Measurements from ENCODE around the gene TUFM.

The TUFM gene

GRCh38 chr16:28844226-28844885, 1.8 kb downstream of the TUFM start:
- in situ Hi-C loops (cut with HindIII; ENCODE audit: low pct_ligation_motif_present, low sequenced_read_pairs): no loop called here

DNA sequence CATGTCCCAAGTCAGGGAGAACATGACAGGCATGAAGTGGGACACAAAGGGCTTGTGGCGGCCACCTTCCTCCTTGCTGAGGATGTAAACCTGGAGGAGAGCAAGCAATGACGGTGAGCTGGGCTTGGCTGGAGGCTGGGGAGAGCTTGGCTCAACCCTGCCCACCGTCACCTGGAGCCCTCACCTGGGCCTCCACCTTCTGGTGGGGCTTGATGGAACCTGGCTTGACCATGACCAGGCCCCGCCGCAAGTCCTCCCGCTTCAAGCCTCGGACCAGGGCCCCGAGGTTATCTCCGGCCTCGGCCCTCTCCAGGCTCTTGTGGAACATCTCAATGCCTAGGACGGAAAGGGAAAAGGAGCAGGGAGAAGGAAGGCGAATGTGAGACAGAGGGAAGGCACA, 2.4 kb downstream of the TUFM start:
- no peak for TF ChIP-seq CTCF (IDR thresholded peaks at IDR 0.05; ENCODE audit: low read depth, low read length, missing control alignments)
- no peak for DNase-seq
- Histone ChIP-seq H3K27me3 (replicated peaks) (no peaks in the 10 kb centered on the region), H3K4me3 (ENCODE audit: low read depth, low read length) (no peak overlapping the region), H3K36me3 (replicated peaks) (peaks cover 37% of the 10 kb centered on the region), H3K27ac (no peak overlapping the region)
- in situ Hi-C loops (cut with HindIII; ENCODE audit: low pct_ligation_motif_present, low sequenced_read_pairs): no loop called here

More at GRCh38 chr16:28844226-28844885, 1.8 kb downstream of the TUFM start:
- DNase-seq: no peak
- TF ChIP-seq CTCF (IDR thresholded peaks at IDR 0.05; ENCODE audit: low read depth, low read length, missing control alignments): no peak
- H3K4me3 ChIP-seq (ENCODE audit: low read depth, low read length): no peak overlapping the region
- no peak overlapping the region for H3K27ac ChIP-seq
- peaks cover 34% of the 10 kb centered on the region for H3K36me3 ChIP-seq (replicated peaks)
- no peaks in the 10 kb centered on the region for H3K27me3 ChIP-seq (replicated peaks)

DNA sequence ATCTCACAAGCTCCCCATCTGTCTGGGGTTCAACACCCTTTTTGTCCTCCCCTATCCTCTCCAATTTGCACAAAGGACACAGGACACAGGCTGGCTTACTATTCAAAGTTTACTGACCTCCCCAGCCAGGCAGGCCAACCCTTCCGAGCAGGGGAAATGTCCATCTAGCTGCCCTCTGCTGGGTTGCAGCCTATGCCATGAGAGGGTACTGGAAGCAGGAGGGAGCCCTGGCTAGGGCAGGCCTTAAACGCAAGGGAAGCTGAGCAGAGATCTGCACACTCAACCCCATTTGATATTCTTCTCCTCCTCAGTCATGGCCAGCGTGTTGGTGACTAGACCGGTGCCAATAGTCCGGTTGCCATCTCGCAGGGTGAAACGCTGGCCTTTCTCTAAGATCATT, 3.5 kb downstream of the TUFM start:
- in situ Hi-C loops (cut with HindIII; ENCODE audit: low pct_ligation_motif_present, low sequenced_read_pairs): no loop called here
- no peak for DNase-seq
- TF ChIP-seq CTCF (IDR thresholded peaks at IDR 0.05; ENCODE audit: low read depth, low read length, missing control alignments): no peak
- no peaks in the 10 kb centered on the region for H3K27me3 ChIP-seq (replicated peaks)
- H3K27ac ChIP-seq: no peak overlapping the region
- H3K4me3 ChIP-seq (ENCODE audit: low read depth, low read length): no peak overlapping the region
- peaks cover 44% of the 10 kb centered on the region for H3K36me3 ChIP-seq (replicated peaks)

- no peaks in the 10 kb centered on the region for H3K27me3 ChIP-seq (replicated peaks)
- DNase-seq: no peak
- H3K4me3 ChIP-seq (ENCODE audit: low read depth, low read length): no peak overlapping the region
- H3K27ac ChIP-seq: no peak overlapping the region
- TF ChIP-seq CTCF (IDR thresholded peaks at IDR 0.05; ENCODE audit: low read depth, low read length, missing control alignments): no peak
- in situ Hi-C loops (cut with HindIII; ENCODE audit: low pct_ligation_motif_present, low sequenced_read_pairs): no loop called here
- peaks cover 67% of the 10 kb centered on the region for H3K36me3 ChIP-seq (replicated peaks)
Measured at GRCh38 chr16:28839899-28840298, 6.2 kb downstream of the TUFM start.

GRCh38 chr16:28839004-28839639, 7.0 kb downstream of the TUFM start:
- Histone ChIP-seq H3K27ac (no peak overlapping the region), H3K4me3 (ENCODE audit: low read depth, low read length) (no peak overlapping the region), H3K36me3 (replicated peaks) (peaks cover 67% of the 10 kb centered on the region), H3K27me3 (replicated peaks) (no peaks in the 10 kb centered on the region)
- no peak for DNase-seq
- in situ Hi-C loops (cut with HindIII; ENCODE audit: low pct_ligation_motif_present, low sequenced_read_pairs): no loop called here
- no peak for TF ChIP-seq CTCF (IDR thresholded peaks at IDR 0.05; ENCODE audit: low read depth, low read length, missing control alignments)

- in situ Hi-C loops (cut with HindIII; ENCODE audit: low pct_ligation_motif_present, low sequenced_read_pairs): no loop called here
- H3K27me3 ChIP-seq (replicated peaks): no peaks in the 10 kb centered on the region
- DNase-seq: no peak
- TF ChIP-seq CTCF (IDR thresholded peaks at IDR 0.05; ENCODE audit: low read depth, low read length, missing control alignments): no peak
- peaks cover 67% of the 10 kb centered on the region for H3K36me3 ChIP-seq (replicated peaks)
- H3K4me3 ChIP-seq (ENCODE audit: low read depth, low read length): no peak overlapping the region
- no peak overlapping the region for H3K27ac ChIP-seq
Measured at GRCh38 chr16:28838558-28838918, 7.6 kb downstream of the TUFM start.

Data from brain microvascular endothelial cell (primary cell).